Measurements from ENCODE around the gene ZNF138.

GRCh38 chr7:64794171-64794844, at the start of gene ZNF138:
- TF ChIP-seq CTCF (IDR thresholded peaks at IDR 0.05), result no peak
- peak; percentile 79 for TF ChIP-seq POLR2AphosphoS5 (IDR thresholded peaks at IDR 0.05; ENCODE audit: low read depth, low read length)
- peak; percentile 58 for TF ChIP-seq TCF7L2 (IDR thresholded peaks at IDR 0.05; ENCODE audit: low read depth, low read length)

All from Panc1 (cell line).